Measurements from ENCODE around the gene HOXD10. TPM values are rescaled to one million over a fixed set of nuclear protein-coding genes. Genes with fewer than 3 reads are reported as not detected.

Gene HOXD10
- not detected in 2 replicates for total RNA-seq

DNA sequence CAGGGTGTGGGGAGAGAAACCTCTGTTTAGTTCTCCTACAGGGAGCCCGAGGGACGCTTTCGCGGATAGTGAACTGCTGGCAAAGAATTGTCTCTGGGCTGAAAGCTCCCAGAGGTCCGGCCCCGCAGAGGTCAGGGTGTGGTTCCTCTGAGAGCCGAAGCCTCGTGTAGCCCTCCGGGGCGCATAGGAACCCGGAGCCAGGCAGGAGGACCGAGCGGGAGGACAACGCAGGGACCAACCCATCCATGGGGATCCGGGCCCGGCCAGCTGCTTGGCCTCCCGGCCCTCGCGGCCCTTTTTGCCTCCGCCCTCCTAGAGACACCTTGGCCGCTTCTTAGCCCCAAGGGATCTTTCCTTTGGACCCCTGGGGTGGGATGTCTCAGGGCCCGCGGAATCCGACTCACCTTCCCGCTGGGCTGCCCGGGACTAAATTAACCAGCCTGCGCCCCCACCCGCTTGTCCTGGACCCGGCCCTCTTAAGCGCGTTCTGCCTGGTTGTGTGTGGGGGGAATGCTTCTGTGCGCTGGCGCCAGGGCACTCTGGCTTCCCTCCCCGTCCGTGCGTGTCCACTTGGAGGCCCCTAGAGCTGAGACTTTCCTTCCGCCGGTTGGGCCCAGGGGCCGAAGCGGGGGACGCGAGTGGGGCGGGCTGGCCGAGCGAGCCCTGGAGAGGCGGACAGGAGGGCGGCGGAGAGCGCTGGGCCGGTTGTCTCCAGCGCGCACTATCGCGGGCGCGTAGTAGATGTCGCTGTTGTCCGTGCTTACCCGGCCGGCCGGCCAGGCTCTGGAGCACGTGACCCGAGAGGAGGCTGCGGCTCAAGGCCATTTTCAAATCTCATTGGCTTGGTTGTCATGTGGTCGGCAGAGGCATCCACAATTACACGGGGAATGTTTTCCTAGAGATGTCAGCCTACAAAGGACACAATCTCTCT, at the start of gene HOXD10:
HOXD10 (plus strand) TSS at position 896 of the 931 bp plus-strand sequence. CDS start 56 bp downstream, outside the sequence.

DNA sequence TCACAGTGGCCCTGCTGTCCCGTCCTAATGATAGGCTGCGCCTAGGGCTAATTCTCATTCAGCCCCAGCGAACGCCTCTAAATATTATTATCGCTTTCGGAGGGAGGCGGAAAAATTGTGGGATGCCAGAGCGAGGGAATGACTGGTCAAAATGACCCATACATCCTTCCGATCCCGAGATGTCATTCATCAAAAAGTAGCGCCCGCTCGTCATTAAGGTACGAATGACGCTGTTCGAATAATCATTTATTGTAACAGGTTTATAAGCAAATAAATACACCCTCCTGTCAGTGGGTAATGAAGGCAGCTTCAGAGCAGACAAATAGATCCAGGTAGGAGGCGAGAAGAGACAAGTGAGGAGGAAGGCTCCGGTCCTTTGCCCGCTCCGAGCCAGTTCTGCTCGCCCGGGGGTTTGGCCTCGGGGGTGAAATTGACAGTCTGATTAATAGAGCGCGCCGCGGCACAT, 32.7 kb upstream of the HOXD10 start, which contains the start of gene EVX2:
EVX2 (minus strand) TSS at position 167 of the 466 bp plus-strand sequence. CDS start 186 bp downstream, outside the sequence.

DNA sequence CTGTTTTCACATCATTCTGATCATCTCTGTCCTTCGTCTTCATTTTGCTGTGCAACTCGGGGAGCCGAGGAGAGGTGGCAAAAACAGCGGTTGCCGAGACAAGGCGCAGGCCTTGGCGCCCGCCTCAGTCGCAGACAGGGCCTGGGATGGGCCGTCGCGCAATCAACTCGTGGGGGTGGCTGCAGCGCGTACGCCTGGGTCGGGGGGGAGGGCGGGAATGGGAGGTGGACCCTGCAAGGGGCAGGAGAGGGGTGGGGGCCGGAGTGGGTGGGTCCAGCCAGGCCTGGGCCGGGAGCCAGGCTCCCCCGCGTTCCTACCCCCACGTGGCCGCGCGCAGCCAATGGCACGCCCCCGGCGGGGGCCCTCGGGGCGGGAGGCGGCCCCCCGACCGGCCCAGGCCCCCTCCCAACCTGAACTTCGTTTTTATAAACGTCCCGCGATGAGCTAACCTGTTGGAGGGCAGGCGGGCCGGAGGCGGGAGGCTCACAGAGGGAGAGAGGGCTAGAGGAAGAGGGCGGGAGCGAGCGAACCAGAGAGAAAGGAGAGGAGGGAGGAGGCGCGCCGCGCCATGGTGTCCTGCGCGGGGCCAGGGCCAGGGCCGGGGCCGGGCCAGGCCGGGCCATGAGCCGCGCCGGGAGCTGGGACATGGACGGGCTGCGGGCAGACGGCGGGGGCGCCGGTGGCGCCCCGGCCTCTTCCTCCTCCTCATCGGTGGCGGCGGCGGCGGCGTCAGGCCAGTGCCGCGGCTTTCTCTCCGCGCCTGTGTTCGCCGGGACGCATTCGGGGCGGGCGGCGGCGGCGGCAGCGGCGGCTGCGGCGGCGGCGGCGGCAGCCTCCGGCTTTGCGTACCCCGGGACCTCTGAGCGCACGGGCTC, 24.1 kb upstream of the HOXD10 start, which contains the start of gene HOXD13:
HOXD13 (plus strand) TSS at position 452 of the 875 bp plus-strand sequence; CDS start at position 622, 170 bp downstream.

DNA sequence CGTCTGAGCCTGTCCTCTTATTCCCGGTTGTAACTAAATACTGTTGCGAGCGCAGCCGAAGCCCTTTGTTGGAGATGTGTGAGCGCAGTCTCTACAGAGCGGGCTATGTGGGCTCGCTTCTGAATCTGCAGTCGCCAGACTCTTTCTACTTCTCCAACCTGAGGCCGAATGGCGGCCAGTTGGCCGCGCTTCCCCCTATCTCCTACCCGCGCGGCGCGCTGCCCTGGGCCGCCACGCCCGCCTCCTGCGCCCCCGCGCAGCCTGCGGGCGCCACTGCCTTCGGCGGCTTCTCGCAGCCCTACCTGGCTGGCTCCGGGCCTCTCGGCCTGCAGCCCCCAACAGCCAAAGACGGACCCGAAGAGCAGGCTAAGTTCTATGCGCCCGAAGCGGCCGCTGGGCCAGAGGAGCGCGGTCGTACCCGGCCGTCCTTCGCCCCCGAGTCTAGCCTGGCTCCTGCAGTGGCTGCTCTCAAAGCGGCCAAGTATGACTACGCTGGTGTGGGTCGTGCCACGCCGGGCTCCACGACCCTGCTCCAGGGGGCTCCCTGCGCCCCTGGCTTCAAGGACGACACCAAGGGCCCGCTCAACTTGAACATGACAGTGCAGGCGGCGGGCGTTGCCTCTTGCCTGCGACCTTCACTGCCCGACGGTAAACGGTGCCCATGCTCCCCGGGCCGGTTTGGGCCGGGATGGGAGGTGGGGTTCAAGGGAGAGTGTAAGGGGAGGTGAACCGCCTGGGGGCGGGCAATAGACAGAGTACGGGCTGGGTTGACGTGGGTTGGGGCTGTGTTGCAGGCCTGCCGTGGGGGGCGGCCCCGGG, 16.6 kb upstream of the HOXD10 start, which contains the start of gene HOXD12:
HOXD12 (plus strand) TSS at position 68 of the 819 bp plus-strand sequence; CDS start at position 75, 7 bp downstream.

DNA sequence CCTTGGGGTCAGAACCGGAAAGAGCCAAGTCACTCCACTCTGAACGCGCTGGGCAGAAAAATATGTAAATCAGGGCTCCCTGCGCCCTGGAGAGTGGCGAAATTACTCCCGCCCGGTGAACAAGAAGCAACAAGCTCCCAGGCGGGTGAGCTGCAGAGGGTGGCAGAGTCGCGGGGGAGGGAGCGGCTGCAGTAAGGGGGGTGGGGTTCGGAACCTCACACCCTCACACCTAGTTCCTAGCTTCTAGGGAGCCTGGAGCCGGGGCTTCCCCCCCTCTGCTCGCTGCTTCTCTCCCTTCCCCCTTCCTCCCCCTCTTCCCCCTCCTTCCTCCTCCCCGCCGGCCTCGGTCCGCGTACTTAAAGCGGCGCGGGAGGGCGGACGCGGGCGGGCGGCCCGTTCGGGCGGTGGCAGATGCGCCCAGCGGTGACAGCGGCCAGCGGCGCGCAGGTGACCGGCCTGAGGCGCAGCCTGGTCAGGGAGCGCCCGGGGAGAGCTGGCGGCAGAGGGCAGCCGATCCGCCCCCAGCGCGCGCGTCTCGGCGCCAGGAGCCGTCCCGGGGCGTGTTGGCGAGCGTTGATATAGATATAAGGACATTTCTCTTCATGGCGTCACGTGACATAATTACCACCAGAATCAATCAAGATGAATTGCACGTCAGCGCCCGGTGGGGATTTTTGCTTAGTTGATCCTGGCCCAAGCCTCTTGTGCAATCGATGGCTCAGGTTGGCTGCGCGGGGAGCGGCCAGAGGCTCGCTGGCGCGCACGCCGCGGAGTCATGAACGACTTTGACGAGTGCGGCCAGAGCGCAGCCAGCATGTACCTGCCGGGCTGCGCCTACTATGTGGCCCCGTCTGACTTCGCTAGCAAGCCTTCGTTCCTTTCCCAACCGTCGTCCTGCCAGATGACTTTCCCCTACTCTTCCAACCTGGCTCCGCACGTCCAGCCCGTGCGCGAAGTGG, 9.7 kb upstream of the HOXD10 start, which contains the start of gene HOXD11:
HOXD11 (plus strand) TSS at position 700 of the 959 bp plus-strand sequence; CDS start at position 776, 76 bp downstream.

DNA sequence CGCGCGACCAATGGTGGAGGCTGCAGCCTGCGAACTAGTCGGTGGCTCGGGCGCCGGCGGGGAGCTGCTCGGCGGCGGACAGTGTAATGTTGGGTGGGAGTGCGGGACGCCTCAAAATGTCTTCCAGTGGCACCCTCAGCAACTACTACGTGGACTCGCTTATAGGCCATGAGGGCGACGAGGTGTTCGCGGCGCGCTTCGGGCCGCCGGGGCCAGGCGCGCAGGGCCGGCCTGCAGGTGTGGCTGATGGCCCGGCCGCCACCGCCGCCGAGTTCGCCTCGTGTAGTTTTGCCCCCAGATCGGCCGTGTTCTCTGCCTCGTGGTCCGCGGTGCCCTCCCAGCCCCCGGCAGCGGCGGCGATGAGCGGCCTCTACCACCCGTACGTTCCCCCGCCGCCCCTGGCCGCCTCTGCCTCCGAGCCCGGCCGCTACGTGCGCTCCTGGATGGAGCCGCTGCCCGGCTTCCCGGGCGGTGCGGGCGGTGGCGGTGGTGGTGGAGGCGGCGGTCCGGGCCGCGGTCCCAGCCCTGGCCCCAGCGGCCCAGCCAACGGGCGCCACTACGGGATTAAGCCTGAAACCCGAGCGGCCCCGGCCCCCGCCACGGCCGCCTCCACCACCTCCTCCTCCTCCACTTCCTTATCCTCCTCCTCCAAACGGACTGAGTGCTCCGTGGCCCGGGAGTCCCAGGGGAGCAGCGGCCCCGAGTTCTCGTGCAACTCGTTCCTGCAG, 6.3 kb downstream of the HOXD10 start, which contains the start of gene HOXD9:
HOXD9 (plus strand) TSS at position 37 of the 728 bp plus-strand sequence; CDS start at position 87, 50 bp downstream.

DNA sequence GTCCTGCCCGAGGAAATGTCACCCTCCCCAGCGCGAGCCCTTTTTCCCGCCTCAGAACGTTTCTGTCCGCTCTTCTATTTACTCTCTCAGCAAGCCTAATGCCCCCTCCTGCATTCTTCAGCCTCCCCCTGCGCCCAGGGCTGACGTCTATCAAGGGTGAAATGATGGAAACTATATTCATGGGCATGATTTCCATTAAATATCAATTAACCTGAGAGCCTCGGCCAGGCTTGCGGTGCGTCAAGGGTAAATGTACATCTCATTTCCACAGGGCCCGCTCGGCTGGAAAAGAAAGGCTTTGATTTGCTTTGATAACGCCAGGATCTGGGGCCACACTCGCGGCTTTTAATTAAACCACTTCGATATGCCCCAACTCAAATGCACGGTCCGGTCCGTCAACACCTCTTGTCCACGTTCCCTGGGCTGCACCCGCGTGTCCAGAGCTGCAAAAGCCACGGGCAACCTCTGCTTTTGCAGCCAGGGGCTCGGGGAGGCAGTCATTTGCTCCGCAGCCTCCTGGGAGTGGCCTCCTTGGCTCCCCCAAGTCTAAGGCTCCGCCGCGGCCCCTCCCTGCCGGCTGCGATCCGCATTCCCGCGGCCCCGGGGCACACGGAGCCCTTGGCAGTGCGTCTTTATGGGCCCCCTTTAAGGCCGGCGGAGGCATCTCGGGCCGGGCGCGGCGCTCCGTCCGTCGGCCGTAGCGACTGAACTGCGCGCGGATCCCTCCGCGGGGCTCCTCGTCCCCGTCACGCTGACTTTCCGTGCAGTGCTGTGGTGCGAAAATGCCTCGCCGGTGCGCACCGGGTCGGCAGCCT, 12.6 kb downstream of the HOXD10 start, which contains the start of gene HOXD8:
HOXD8 (plus strand) TSS at position 724 of the 815 bp plus-strand sequence. CDS start 662 bp downstream, outside the sequence.

DNA sequence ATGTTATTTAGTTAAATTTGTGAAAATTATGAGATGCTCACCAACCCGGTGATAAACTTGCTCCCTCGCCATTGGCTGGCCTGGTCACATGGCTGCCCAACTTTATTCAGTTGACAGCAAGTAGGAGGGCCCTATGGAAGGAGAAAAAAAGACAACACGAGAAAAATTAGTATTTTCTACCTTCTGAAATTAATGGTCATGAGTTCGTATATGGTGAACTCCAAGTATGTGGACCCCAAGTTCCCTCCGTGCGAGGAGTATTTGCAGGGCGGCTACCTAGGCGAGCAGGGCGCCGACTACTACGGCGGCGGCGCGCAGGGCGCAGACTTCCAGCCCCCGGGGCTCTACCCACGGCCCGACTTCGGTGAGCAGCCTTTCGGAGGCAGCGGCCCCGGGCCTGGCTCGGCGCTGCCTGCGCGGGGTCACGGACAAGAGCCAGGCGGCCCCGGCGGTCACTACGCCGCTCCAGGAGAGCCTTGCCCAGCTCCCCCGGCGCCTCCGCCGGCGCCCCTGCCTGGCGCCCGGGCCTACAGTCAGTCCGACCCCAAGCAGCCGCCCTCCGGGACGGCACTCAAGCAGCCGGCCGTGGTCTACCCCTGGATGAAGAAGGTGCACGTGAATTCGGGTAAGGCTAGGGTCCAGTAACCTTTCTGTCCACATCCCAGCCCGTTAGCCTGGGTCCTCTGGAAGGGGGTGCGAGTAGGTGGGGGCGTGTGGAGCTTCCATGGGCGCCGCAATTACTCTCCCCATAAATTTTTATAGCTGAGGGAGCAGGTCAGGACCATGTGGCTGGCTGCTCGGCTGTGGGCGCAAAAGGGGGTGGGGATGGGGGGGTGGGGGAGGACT, 35.1 kb downstream of the HOXD10 start, which contains the start of gene HOXD4:
HOXD4 (plus strand) TSS at position 109 of the 846 bp plus-strand sequence; CDS start at position 193, 84 bp downstream.

DNA sequence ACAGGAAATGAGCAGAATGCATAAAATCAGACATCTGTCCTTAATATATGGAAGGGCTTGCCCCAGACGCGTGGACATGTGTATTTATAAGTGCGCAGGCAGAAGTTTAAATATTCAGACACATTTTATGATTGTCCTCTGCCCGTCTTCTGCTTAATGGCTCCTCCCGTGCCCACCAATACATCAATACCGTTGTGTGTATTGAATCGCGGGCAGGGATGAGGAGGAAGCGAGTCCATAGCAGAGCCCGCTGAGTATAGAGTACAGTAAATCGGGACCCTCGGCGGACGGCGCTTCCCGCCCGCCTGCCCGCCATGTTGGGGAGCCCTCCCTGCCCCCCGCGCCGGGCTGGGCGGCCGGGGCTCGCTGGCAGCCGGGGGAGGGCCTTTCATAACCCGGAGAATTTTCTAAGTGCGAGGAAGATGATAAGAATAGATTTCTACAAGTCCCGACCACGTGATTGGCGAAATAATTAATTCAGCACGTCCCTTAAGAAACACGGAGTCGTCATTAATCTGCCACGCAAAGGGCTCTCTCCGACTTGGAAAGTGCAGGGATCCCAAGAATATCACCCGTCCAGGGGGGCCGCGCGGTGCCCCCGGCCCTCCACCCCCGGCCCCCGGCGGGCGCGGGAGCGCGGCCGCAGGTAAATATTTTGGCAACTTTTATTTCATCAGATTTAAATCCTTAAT, 40.4 kb downstream of the HOXD10 start, which contains the start of gene HOXD3:
HOXD3 (plus strand) TSS at position 501 of the 692 bp plus-strand sequence. CDS start 11,808 bp downstream, outside the sequence.

Other genes with a start within 250 kb of the HOXD10 start
- gene LNPK, start 114.5 kb upstream of the HOXD10 start, total RNA-seq = 15.5 and 19.7 TPM in 2 replicates
- not detected in 2 replicates for gene EVX2, start 32.8 kb upstream of the HOXD10 start, total RNA-seq
- gene HOXD13, start 24.1 kb upstream of the HOXD10 start, total RNA-seq = not detected in 2 replicates
- gene HOXD12, start 17.0 kb upstream of the HOXD10 start, total RNA-seq = not detected in 2 replicates
- gene HOXD11, start 9.5 kb upstream of the HOXD10 start, total RNA-seq = not detected in 2 replicates
- gene HOXD9, start 5.9 kb downstream of the HOXD10 start, total RNA-seq = not detected in 2 replicates
- not detected in 2 replicates for gene HOXD8, start 12.9 kb downstream of the HOXD10 start, total RNA-seq
- not detected in 2 replicates for gene HOXD4, start 34.8 kb downstream of the HOXD10 start, total RNA-seq
- not detected in 2 replicates for gene HOXD3, start 40.5 kb downstream of the HOXD10 start, total RNA-seq
- not detected in 2 replicates for gene HOXD1, start 71.9 kb downstream of the HOXD10 start, total RNA-seq
- gene MTX2, start 152.7 kb downstream of the HOXD10 start, total RNA-seq = 24.9 and 27.1 TPM in 2 replicates